Activated T-helper 1 cell treated with anti-CD3 and anti-CD28 coated beads, Interleukin-2, amount 50 U/mL, for 16 hours (primary cell): ENCODE data around the gene CORO7.

Experiments used
- DNase-seq, 2 donors: peaks; one replicate each; pipeline ENCODE4 v3.0.0-alpha.2; 2020; ENCODE audit warnings: low read depth in 1 of 2, low spot score in 1 of 2

CORO7 gene

GRCh38 chr16:4426021-4426684, 9.8 kb upstream of the CORO7 start:
- DNase-seq = no peak

DNA sequence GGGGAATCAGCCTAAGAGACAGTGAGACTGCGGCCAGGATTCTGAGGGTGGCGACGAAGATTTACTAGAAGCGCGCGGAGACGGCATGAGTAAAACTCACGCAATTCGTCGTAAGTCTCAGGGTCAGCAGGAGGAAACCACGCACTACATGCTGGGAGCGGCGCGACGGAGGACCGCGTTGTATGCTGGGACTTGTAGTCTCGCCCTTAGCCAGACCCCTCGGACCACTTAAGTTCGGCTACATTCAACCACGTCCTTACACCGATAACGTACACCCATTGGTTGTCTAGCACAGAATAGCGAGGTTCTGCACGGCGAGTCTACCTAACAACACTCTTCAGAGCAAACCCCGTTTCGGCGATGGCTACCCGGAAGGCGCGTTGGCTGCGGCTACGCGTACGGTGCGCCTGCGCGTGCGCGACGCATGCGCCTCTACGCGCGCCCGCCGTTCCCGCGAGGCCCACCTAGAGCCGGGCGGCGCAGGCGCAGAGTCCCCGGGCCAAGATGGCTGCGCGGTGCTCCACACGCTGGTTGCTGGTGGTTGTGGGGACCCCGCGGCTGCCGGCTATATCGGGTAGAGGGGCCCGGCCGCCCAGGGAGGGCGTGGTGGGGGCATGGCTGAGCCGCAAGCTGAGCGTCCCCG, 9.1 kb upstream of the CORO7 start, which contains the start of gene DNAJA3:
Gene DNAJA3, plus strand, starts transcription at position 491 of the 643 bp plus-strand sequence. Its CDS starts 14 bp downstream, at position 505.
- peak; percentile 80 to 90 for DNase-seq

DNA sequence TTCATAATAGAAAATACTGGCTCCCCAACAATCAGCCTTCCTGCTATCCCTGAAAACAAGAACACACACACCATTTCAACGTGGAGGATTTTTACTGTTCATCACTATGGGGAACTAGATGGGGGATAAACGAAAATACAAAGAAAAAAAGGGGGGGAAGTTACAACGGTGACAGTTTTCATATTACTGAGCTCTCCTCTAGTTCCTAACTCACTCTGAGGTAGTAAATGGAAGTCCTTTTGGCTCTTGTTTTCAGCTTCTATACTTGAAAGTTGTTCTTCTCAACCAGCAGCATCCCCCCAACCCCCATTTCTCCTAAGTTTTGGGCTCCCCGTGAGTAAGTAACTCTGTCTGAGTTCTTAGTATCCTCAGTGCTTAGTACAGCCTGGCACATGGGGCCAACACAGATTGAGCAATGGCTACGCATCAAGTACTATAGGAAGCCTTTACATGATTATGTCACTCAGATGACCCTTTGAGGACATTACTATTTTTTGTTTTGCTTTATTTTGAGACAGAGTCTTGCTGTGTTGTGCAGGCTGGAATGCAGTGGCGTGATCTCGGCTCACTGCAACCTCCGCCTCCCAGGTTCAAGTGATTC, 4.2 kb upstream of the CORO7 start:
- no peak for DNase-seq

DNA sequence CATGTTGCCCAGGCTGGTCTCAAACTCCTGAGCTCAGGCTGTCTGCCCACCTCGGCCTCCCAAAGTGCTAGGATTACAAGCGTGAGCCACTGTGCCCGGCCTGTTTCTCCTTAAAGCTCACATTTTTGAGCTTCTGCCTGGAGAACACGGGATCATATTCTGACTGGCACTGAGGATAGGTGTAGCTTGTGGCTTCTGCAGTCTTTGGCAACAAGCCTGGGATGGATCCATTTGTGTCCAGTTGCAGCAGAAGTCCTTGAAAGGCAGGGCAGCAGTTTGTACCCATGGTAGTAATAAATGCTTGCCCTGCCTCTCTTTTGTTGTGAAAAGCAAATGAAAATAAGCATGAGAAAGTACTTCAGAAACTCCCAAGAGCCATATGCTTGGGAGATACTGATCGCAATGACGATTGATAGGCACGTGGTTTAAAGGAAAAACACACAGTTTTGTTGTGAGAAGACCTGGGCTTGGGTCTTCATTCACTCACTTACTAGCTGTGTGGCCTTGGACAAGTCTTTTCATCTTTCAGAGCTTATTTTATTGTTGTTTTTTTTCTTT, 3.1 kb upstream of the CORO7 start:
- no peak for DNase-seq

GRCh38 chr16:4415538-4416199, 727 bp downstream of the CORO7 start:
- peak; percentile 37 to 44 for DNase-seq

DNA sequence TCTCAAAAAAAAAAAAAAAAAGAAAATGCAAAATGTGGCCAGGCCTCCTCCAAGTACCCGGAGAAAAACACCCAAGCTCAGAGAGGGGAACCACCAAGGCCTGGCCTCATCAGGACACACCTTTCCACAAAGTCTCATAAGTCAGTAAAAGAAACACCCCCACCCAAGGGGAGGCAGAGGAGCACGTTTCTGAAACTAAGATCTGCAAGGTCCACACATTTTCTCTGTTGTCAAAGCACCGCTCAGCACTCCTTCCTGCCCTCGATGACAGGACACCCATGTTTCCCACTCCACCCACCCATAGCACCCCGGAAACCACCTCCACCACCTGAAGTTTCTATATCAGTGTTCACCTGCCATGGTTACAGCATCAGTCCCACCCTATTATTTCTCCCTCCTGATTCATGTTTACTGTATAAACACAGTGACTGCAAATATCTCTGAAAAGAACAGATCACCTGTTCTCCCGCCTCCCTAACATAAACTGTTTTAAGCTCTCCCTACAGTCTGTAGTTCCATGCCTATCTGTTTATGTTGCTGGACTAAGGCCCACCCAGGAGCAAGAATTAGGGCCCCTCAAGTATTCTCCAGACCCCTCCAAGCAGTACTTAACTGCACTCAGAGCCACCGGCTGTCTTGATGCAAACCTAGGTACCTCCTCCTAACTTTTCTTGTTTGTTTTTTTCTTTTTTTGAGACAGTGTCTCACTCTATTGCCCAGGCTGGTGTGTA, 2.0 kb downstream of the CORO7 start:
- peak; percentile 47 to 76 for DNase-seq

- DNase-seq = no peak
Measured at GRCh38 chr16:4412854-4413253, 3.5 kb downstream of the CORO7 start.

- no peak for DNase-seq
Measured at GRCh38 chr16:4412159-4412558, 4.2 kb downstream of the CORO7 start.

DNA sequence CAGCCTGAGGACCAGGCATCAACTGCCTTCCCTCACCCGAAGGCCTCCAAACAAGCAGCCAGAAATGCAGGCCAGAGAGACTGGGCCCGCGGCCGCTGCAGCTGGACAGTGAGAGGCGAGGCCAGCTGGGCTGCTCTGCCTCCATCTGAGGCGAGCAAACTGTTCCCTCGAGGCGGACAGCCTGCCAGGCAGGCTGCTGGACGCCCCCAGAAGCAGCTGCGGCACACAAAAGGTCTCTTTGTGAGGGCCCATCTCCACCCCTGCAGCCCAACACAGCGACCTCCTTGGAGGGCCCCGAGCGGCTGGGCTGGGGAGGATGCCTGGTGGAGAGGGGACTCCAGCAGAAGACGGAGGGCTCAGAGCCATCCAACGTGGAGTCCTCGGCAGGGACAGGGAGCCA, 4.7 kb downstream of the CORO7 start:
- DNase-seq = no peak

DNA sequence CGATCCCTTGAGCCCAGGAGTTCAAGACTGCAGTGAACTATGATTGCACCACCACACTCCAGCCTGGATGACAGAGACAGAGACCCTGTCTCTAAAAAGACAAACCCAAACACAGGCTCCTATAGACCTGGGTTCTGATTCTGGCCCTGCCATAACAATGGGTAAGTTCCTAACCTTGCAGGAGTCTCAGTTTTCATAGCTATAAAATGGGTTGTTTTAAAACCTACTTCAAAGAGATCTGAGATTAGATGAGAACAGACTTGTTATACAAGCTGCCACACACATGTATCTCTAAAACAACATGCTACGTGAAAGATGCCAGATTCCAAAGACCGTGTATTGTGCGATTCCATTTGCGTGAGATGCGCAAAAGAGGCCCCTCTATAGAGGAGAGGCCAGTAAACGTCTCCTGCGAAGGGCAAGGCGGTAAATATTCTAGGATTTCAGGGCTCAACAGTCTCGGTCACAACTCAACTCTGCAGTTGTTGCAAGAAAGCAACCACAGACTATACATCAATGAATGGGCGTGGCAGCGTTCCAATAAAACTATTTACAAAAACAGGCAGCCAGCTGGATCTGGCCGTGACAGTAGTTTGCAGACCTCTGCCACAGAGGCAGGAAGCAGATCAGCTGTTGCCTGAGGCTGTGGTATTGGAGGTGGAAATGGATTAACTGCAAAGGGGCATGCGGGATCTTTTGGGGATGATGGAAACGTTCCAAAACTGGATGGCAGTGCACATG, 5.9 kb downstream of the CORO7 start:
- DNase-seq = no peak

DNA sequence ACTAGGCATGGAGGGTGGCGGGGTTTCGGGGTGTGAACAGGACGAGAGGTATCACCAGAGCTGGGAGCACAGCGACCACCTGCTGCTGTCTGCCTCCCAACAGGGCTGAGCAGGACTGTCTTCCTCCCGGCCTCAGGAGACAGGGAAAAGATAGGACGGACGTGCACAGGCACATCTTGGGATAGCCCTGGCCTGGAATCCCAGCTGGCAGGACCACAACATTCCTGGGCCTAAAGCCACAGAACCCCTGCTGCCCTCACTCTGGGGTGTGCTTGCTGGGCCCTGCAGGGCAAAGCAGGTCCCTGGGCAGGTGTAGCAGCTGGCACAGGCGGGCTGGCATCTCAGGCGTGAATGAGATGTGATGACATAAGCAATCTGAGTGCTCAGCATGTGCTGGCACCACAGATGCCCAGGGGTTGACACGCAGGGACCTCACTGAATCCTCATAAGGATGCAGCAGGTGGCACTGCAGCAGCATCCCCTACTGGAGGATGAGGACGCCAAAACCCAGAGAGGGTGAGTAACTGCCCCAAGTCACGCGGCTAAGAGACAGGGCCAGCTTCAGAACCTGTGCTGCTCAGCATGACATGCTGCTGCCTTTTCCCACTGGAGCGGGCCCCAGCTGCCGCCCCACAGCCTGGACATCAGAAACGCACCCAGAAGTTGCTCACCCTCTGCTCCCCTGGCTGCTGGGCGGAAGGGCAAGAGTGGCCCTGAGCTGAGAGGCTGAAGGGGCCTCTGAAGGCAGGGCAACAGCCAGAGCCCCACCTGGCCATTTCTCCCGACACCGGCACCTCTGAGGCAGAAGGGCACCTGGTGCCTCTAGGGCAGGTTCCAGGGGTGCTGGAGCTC, 7.1 kb downstream of the CORO7 start:
- DNase-seq = no peak

DNA sequence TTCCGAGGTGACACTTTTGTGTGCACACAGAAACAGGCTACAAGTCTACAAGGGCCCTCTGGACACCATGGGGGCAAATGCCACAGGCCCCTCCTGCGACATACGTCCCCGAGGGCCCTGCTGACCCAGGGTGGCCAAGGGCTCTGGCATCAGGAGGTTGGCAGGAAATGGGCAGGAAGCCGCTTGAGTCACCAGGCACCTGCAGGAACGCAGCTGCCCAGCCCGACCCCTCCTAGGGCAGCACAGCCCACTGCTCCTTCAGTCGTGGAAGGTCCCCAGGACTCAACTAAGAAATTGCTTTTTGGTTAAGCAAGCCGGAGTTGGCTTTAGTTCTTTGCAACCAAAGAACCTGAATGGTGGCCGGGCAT, 8.1 kb downstream of the CORO7 start:
- DNase-seq = no peak

- no peak for DNase-seq
Measured at GRCh38 chr16:4407543-4408322, 8.7 kb downstream of the CORO7 start.

- no peak for DNase-seq
Measured at GRCh38 chr16:4404967-4405696, 11.3 kb downstream of the CORO7 start.

- DNase-seq = no peak
Measured at GRCh38 chr16:4404247-4404966, 12.0 kb downstream of the CORO7 start.

DNA sequence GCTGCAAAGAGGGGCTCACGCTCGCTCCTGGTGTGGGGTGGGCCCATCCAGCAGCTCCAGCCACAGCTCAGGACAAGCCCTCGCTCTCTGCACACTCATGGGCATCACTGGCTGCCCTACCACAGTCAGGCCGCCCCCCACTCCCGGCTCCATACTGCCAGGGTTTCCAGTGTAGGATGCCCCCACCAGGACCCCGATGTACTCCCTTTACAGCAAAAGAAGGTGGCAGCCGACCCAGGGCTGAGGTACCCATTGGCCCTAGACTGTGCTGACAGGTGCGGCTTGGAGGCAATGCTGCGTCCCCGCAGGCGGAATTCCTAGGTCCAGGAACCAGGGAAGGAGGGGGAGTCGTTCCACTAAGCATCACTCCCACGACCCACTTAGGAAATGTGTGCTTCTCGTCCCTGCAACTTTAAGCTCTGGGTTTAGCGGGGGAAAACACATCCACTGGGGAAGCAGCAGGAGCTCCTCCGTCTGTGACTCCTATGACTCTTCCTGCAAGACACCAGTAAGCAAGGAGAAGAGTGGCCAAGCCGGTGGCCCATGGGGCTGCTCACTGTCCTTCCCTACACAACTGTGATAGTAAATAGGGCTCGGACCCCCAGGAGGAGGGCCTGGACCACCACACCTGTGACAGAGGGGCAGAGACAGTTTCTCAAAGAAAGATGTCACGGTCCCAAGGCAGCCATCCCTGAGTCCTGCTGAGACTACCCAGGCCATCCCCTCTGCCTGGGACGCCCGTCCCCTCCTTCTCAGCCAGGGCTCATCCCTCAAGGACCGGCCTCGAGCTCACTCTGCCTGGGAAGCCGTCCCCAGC, 13.1 kb downstream of the CORO7 start:
- DNase-seq = no peak
